GM12872 (cell line): ENCODE measurements around the gene TMEM218.

Experiments
- CTCF ChIP-seq: IDR thresholded peaks from 3 replicates; pipeline ENCODE4 v1.5.1; 2011; ENCODE audit warnings: low read depth, mild to moderate bottlenecking, low read length, moderate library complexity; ENCODE audit not compliant: insufficient read depth

Gene TMEM218

GRCh38 chr11:125154378-125155099 is 43.1 kb upstream of the TMEM218 start:
- no peak for TF ChIP-seq CTCF

- no peak for TF ChIP-seq CTCF
These were observed 42.4 kb upstream of the TMEM218 start for GRCh38 chr11:125153837-125154236.

- TF ChIP-seq CTCF, result no peak
These were observed 37.3 kb upstream of the TMEM218 start for GRCh38 chr11:125148743-125149142.

GRCh38 chr11:125148011-125148410 is 36.6 kb upstream of the TMEM218 start:
- no peak for TF ChIP-seq CTCF

GRCh38 chr11:125147280-125147679 is 35.9 kb upstream of the TMEM218 start:
- no peak for TF ChIP-seq CTCF

GRCh38 chr11:125146232-125146631 is 34.8 kb upstream of the TMEM218 start:
- TF ChIP-seq CTCF, result no peak

- peak; percentile 91 for TF ChIP-seq CTCF
These were observed 30.5 kb upstream of the TMEM218 start for GRCh38 chr11:125141686-125142535.
